Measurements from ENCODE around the gene RRP1. TPM values are rescaled to one million over a fixed set of nuclear protein-coding genes. Genes with fewer than 3 reads are reported as not detected.

RRP1 gene
- total RNA-seq, 1 experiment from 2014 or later, result 76.4 TPM

GRCh38 chr21:43853851-43854772 lies 64.7 kb downstream of the RRP1 start:
- no peak overlapping the region for H3K9ac ChIP-seq (ENCODE audit: low read length)
- no peaks in the 10 kb centered on the region for H3K9me3 ChIP-seq (ENCODE audit: low read length)
- H3K79me2 ChIP-seq (ENCODE audit: low read length), result no peaks in the 10 kb centered on the region
- intact Hi-C loops (cut with micrococcal nuclease), result no loop called here
- H3K4me3 ChIP-seq (ENCODE audit: low read length), result no peak overlapping the region
- H2AFZ ChIP-seq (ENCODE audit: low read length), result no peak overlapping the region
- no peaks in the 10 kb centered on the region for H3K36me3 ChIP-seq (ENCODE audit: low read depth, low read length)
- H3K4me1 ChIP-seq (ENCODE audit: insufficient read depth, low read length), result no peaks in the 10 kb centered on the region
- ChIA-PET CTCF (no interaction called here), POLR2A (ENCODE audit: unreplicated experiment) (no interaction called here)
- H3K27ac ChIP-seq (ENCODE audit: low read length), result no peak overlapping the region
- no peaks in the 10 kb centered on the region for H3F3A ChIP-seq (ENCODE audit: low read length, unreplicated experiment)
- H3K4me2 ChIP-seq (ENCODE audit: low read length), result no peak overlapping the region
- DNase-seq, result no peak
- BruUV-seq (replicated peaks), result no TSS peak
- H3K9me2 ChIP-seq (replicated peaks; ENCODE audit: low read length), result no peaks in the 10 kb centered on the region
- no peaks in the 10 kb centered on the region for H3K27me3 ChIP-seq (ENCODE audit: low read length)
- H4K20me1 ChIP-seq (ENCODE audit: low read length), result no peaks in the 10 kb centered on the region
- no peak for ATAC-seq
- TF ChIP-seq CTCF (conservative IDR thresholded peaks at IDR 0.05; ENCODE audit: low read depth, low read length), result no peak
- TF ChIP-seq EZH2 (IDR thresholded peaks at IDR 0.05; ENCODE audit: low read length, unreplicated experiment), result no peak
- TF ChIP-seq EZH2phosphoT487 (IDR thresholded peaks at IDR 0.05; ENCODE audit: borderline replicate concordance, low read length), result no peak

Other genes with a start within 250 kb of the RRP1 start
- gene HSF2BP, start 130.1 kb upstream of the RRP1 start, total RNA-seq (2014; rRNA removed), result 1.2 and 2.4 TPM in 2 replicates
- gene RRP1B, start 130.0 kb upstream of the RRP1 start, total RNA-seq (2014; rRNA removed), result 44.2 and 53.0 TPM in 2 replicates
- 423 and 464 TPM in 2 replicates for gene PDXK, start 70.4 kb upstream of the RRP1 start, total RNA-seq (2014; rRNA removed)
- 99.2 and 151 TPM in 2 replicates for gene CSTB, start 13.3 kb upstream of the RRP1 start, total RNA-seq (2014; rRNA removed)
- 76.1 and 91.9 TPM in 2 replicates for gene AGPAT3, start 75.6 kb downstream of the RRP1 start, total RNA-seq (2014; rRNA removed)
- gene TRAPPC10, start 222.7 kb downstream of the RRP1 start, total RNA-seq (2014; rRNA removed), result 28.9 and 31.4 TPM in 2 replicates